Panc1 (cell line): Measurements from ENCODE around the gene PSG2.

Experiments
- CTCF ChIP-seq: fragments of 450-650 bp; IDR thresholded peaks from 2 replicates; pipeline ENCODE4 v1.5.1; 2017; ENCODE audit warnings: mild to moderate bottlenecking
- SIN3A ChIP-seq: IDR thresholded peaks from 2 replicates; pipeline ENCODE4 v1.6.1; 2012; ENCODE audit warnings: low read depth, mild to moderate bottlenecking, low read length, moderate library complexity, borderline replicate concordance; ENCODE audit not compliant: insufficient read depth

GRCh38 chr19:43126720-43127119 is 44.2 kb upstream of the PSG2 start:
- no peak for TF ChIP-seq CTCF
- TF ChIP-seq SIN3A: no peak
